ENCODE measurements around the gene HKDC1.

DNA sequence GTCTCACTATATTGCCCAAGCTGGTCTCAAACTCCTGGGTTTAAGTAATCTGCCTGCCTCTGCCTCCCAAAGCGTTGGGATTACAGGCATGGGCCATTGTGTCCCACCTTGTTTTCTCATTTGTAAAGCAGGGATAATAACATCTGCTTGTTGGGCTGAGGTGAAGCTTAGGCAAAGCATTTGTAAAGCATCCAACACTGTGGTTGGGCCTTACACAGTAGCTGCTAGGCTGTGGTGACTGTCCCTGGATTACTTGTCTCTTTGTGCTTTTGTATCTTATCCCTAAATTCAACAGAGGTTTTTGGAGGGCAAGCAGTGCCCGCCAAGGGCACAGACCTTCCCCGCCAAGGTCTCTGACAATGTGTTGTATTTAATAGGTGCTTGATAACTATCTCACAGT is 14.3 kb downstream of the HKDC1 start:
- no peak for TF ChIP-seq POLR2AphosphoS5 (IDR thresholded peaks at IDR 0.05; ENCODE audit: low read depth, low read length)
- TF ChIP-seq GATA2 (CRISPR knock-in tag; IDR thresholded peaks at IDR 0.05), result no peak
- TF ChIP-seq, protein P1, sequence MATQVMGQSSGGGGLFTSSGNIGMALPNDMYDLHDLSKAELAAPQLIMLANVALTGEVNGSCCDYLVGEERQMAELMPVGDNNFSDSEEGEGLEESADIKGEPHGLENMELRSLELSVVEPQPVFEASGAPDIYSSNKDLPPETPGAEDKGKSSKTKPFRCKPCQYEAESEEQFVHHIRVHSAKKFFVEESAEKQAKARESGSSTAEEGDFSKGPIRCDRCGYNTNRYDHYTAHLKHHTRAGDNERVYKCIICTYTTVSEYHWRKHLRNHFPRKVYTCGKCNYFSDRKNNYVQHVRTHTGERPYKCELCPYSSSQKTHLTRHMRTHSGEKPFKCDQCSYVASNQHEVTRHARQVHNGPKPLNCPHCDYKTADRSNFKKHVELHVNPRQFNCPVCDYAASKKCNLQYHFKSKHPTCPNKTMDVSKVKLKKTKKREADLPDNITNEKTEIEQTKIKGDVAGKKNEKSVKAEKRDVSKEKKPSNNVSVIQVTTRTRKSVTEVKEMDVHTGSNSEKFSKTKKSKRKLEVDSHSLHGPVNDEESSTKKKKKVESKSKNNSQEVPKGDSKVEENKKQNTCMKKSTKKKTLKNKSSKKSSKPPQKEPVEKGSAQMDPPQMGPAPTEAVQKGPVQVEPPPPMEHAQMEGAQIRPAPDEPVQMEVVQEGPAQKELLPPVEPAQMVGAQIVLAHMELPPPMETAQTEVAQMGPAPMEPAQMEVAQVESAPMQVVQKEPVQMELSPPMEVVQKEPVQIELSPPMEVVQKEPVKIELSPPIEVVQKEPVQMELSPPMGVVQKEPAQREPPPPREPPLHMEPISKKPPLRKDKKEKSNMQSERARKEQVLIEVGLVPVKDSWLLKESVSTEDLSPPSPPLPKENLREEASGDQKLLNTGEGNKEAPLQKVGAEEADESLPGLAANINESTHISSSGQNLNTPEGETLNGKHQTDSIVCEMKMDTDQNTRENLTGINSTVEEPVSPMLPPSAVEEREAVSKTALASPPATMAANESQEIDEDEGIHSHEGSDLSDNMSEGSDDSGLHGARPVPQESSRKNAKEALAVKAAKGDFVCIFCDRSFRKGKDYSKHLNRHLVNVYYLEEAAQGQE (IDR thresholded peaks at IDR 0.05; ENCODE audit: low read depth, low read length), result no peak
- TF ChIP-seq EZH2phosphoT487 (IDR thresholded peaks at IDR 0.05; ENCODE audit: borderline replicate concordance, low read depth), result no peak
- no peak for TF ChIP-seq RXRA (IDR thresholded peaks at IDR 0.05; ENCODE audit: borderline replicate concordance, low read depth)
- no peak for TF ChIP-seq RFX5 (IDR thresholded peaks at IDR 0.05; ENCODE audit: low read length)
- TF ChIP-seq JUND (IDR thresholded peaks at IDR 0.05), result no peak
- TF ChIP-seq, protein P2, sequence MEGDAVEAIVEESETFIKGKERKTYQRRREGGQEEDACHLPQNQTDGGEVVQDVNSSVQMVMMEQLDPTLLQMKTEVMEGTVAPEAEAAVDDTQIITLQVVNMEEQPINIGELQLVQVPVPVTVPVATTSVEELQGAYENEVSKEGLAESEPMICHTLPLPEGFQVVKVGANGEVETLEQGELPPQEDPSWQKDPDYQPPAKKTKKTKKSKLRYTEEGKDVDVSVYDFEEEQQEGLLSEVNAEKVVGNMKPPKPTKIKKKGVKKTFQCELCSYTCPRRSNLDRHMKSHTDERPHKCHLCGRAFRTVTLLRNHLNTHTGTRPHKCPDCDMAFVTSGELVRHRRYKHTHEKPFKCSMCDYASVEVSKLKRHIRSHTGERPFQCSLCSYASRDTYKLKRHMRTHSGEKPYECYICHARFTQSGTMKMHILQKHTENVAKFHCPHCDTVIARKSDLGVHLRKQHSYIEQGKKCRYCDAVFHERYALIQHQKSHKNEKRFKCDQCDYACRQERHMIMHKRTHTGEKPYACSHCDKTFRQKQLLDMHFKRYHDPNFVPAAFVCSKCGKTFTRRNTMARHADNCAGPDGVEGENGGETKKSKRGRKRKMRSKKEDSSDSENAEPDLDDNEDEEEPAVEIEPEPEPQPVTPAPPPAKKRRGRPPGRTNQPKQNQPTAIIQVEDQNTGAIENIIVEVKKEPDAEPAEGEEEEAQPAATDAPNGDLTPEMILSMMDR (IDR thresholded peaks at IDR 0.05), result no peak
- TF ChIP-seq RAD21 (IDR thresholded peaks at IDR 0.05; ENCODE audit: low read length), result no peak
- no peak for TF ChIP-seq TAF1 (IDR thresholded peaks at IDR 0.05; ENCODE audit: borderline replicate concordance, low read depth, low read length)
- no peak for TF ChIP-seq EP300 (IDR thresholded peaks at IDR 0.05; ENCODE audit: borderline replicate concordance in 1 of 2, low read depth in 1 of 2, low read length in 1 of 2)
- TF ChIP-seq NRF1 (IDR thresholded peaks at IDR 0.05; ENCODE audit: low read depth, low read length), result no peak

All from SK-N-SH (cell line).